ENCODE data around the gene TUBB4B.
"Not testable (repeated sequence)": the region's sequence is repeated elsewhere in the genome, so short reads cannot be mapped to it uniquely, and the experiment has no call there.

TUBB4B gene

DNA sequence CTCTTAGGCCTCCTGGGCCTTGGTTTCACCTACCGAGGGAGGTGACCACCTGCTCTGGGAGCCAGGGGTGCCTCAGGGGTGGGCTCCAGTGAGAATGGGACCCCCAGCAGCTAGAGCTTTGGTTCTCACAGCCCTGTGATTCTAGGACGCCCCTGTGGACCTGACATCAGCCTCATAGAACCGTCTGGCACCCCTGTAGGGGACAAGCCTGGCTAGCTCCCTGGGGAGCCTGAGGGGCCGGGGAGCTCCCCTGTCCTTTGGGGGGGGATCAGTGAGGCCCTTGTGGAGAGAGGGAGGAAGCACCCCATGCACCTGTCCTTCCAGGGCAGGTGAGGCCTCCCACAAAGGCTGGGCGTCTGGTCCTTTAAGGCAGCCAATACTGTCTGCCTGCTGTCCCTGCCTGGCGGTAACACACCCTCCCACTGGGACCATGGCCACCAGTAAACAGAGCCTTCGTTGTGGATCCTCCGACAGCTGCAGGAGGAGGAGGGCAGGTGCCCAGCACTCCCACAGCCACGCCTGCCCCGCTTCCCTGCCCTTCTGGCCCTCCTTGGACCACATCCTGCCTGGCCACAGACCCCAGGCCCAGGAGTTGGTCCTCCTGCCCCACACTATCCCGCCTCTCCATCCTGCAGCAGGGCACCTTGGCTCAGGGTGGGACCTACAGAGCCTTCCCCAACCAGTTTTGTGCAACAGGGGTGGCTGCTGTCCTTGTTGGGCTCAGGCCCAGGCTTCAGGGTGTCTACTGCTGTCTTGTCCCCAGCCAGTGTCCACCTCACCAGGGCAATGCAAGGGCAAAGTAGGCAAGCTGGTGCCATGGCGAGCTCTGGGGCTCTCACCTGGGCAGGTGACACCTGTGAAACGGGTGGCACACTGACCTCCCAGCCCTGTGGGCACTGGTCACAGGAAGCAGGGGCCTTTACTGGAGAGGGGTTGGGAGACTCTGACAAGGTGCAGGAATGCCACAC lies 3.0 kb upstream of the TUBB4B start:
- no peak for DNase-seq

DNA sequence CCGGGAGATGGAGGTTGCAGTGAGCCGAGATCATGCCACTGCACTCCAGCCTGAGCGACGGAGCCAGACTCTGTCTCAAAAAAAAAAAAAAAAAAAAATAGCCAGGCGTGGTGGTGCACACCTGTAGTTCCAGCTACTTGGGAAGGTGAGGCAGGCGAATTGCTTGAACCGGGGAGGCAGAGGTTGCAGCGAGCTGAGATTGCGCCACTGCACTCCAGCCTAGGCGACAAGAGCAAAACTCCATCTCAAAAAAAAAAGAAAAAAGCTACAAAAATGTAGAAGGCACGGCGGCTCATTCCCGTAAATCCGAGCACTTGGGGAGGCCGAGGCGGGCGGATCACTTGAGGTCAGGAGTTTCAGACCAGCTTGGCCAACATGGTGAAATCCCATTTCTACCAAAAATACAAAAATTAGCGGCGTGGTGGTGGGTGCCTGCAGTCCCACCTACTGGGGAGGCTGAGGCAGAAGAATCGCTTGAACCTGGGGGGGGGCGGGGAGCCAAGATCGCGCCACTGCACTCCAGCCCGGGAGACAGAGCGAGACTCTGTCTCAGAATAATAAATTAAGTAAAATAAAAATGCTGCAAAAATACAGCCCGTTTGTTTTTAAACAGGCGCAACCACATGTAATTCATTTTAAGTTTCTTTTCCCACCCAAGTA lies 1.4 kb upstream of the TUBB4B start:
- not testable (repeated sequence) for DNase-seq

DNA sequence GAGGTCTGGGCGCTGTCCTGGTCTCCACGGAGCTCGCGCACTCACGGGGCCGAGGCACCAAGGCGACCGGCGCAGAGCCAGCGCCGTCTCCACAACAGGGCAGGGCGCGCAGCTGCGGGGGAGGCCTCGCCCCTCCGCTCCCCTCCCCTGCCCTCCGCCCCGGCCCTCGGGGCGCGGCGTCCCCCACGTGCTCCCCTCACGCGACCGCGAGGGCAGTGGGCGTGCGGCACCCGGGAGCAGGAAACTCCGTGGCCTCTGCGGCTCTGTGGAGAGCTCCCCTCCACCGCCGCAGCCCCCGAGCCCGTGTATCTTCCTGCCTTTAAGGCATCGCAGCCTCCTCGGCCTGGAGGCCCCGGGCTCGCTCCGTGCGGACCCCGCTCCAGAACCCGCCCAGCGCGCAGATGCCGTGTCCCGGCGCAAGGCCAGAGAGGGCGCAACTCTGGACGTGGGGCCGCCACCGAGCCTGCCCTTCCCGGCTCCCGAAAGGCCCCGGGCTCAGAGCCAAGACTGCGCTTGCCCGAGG lies 708 bp upstream of the TUBB4B start:
- peak; percentile 66 for DNase-seq

DNA sequence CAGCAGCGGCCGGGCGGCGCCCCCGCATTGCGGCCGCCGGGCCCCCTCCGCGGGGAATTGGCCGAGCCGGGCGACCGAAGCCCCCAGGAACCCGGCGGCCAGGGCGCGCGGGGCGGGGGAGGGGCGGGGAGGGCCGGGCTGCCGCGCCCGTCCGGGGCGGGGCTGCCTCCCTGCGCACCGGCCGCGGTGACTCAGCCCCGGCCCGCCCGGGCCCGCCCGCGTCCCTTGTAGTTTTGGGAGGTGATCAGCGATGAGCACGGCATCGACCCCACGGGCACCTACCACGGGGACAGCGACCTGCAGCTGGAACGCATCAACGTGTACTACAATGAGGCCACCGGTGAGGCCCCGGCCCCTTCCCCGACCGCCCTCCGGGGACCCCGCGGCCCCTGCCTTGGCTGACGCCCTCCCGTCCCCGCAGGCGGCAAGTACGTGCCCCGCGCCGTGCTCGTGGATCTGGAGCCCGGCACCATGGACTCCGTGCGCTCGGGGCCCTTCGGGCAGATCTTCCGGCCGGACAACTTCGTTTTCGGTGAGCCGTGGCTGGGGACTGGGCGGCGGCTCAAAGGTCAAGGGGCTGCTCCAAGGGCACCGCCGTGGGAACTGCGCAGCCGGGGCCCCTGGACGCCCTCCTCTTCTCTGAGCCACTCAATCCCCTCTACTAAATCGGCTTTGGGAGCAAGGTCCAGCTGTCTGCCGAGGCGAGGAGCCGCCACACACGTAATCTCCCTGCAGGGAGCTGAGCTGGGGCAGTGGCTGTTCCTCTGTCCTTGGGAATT lies 592 bp downstream of the TUBB4B start:
- DNase-seq: peak; percentile 78

DNA sequence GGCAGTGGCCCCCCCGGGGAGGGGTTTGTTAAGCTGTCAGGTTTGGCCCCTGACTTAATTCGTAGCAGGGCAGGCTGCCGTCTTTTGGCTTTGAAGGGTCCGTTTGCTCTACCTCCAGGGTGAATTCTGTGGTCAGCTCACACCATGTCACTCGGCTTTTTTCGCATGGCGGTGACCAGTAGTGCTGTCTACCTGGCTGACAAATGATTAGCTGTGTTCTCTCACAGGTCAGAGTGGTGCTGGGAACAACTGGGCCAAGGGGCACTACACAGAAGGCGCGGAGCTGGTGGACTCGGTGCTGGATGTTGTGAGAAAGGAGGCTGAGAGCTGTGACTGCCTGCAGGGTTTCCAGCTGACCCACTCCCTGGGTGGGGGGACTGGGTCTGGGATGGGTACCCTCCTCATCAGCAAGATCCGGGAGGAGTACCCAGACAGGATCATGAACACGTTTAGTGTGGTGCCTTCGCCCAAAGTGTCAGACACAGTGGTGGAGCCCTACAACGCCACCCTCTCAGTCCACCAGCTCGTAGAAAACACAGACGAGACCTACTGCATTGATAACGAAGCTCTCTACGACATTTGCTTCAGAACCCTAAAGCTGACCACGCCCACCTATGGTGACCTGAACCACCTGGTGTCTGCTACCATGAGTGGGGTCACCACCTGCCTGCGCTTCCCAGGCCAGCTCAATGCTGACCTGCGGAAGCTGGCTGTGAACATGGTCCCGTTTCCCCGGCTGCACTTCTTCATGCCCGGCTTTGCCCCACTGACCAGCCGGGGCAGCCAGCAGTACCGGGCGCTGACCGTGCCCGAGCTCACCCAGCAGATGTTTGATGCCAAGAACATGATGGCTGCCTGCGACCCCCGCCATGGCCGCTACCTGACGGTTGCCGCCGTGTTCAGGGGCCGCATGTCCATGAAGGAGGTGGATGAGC lies 1.4 kb downstream of the TUBB4B start:
- DNase-seq: no peak

DNA sequence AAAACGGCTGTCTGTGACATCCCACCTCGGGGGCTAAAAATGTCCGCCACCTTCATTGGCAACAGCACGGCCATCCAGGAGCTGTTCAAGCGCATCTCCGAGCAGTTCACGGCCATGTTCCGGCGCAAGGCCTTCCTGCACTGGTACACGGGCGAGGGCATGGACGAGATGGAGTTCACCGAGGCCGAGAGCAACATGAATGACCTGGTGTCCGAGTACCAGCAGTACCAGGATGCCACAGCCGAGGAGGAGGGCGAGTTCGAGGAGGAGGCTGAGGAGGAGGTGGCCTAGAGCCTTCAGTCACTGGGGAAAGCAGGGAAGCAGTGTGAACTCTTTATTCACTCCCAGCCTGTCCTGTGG lies 2.2 kb downstream of the TUBB4B start:
- not testable (repeated sequence) for DNase-seq

DNA sequence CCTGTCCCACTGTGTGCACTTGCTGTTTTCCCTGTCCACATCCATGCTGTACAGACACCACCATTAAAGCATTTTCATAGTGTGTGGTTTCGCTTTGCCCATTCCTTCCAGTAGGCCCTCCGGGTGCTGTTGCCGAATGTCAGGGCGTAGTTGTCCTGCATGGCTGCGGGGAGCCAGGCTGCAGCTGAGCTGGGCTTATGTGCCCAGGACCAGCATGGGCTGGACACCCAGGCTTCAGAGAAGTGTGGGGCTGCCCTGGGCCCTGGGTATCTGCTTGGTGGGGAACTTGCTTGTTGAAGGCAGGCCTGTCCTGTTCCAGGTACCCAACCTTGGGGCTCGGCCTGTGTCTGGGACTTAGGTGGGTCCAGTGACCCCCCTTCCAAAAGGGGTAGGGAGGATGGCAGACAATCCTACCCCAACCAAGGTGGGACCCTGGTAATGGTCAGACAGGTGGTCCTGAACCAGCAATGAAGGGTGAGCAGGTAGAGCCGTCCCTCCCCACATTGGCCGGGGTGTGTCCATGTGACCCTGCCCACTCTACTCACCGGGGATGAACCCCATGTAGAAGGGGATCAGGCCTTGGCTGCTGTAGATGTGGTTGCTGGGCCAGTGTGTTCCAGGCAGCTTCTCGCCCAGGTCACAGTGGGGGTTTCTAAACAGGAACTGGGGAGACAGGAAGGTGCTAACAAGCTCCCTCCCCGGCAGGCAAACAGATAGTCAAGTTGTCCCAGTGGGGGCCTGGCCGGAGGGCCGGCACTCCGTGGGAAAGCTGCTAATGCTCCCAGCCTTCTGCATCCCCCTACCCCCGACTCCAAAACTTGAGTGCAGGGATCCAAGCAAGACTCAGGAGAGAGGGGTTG lies 2.8 kb downstream of the TUBB4B start:
- DNase-seq: no peak

DNA sequence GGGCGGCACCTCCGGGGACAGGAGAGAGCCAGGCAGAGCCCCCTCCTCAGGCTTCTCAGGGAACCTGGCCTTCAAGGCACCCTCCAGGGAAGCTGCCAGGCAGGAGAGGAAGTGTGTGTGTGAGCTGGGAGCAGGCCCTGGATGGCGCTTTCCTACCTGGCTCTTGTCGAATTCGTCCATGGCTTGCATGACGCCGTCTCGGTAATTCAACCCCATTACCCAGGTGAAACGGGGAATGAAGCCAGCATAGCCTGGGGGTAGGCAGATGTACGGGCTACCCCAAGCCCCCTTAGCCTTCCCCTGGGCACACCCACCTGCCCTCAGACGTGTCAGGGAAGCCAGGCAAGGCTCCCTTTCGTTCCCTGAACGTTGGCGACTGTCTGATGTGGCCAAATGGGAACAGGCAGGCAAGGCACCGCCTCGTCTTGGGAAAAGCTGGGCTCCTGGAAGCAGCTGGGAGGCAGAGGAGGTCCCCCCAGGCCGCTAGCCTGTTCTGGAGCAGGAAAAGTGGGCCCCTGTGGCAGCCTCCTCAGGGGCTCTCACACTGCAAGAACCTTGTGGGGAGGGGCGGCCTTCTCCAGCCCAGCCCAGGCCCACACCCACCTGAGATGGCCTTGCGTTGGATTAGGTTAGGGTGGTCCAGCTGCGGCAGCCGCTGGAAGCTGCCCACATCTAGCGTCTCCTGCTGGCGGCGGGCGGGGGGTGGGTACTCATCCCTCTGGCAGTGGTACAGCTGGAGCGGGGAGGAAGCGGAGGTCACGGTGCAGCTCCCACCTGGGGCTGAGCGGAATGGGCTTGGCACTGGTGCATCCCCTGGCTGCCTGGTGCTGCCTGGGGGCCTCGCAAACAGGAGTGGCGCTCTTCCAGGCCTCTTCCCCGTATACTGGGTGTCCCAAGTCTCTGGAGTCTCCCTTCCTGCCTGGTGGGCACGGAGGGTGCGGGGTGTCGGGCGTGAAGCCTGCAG lies 3.7 kb downstream of the TUBB4B start:
- no peak for DNase-seq

DNA sequence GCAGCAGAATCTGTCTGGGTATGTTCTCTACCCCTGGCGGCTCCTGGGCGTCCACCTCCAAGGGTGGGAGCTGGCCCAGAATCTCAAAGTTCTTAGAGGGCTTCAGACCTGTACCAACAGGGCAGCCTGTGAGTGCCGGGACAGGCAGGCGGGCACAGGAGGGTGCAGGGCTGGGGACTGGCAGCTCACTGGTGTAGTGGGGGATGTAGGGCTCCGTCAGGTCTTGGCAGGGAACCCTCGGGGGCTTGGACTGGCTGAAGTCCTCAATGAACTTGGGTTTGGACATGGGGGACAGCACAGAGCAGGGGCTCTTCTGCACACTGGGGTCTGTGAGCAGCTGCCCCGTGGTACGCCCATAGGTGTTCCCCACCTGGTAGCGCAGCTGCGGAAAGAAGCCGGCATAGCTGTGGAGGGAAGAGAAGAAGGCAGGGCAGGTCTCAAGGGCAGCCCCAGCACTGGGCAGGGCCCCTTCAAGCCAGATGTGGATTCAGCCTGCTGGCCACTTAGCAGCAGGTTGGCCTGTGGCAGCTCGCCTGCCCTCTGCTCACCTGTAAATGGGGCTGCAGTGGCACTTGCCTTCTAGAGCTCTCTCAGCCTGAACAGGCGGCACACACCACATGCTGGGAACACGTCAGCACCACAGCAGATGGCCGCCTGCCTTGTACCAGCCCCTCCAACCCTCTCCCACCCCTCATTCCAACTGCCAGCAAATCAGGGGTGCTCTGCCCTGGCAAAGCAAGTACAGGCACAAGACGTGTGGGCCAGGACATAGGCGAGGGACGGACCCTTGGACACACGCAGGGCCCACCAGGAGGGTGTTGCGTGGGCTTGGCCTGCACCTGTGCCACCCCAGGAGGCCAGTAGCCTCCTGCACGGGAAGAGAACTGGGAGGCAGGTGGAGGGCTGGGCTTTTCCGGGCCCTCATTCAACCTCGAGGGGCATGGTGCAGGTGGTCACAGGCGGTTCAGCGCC lies 4.6 kb downstream of the TUBB4B start:
- DNase-seq: no peak

DNA sequence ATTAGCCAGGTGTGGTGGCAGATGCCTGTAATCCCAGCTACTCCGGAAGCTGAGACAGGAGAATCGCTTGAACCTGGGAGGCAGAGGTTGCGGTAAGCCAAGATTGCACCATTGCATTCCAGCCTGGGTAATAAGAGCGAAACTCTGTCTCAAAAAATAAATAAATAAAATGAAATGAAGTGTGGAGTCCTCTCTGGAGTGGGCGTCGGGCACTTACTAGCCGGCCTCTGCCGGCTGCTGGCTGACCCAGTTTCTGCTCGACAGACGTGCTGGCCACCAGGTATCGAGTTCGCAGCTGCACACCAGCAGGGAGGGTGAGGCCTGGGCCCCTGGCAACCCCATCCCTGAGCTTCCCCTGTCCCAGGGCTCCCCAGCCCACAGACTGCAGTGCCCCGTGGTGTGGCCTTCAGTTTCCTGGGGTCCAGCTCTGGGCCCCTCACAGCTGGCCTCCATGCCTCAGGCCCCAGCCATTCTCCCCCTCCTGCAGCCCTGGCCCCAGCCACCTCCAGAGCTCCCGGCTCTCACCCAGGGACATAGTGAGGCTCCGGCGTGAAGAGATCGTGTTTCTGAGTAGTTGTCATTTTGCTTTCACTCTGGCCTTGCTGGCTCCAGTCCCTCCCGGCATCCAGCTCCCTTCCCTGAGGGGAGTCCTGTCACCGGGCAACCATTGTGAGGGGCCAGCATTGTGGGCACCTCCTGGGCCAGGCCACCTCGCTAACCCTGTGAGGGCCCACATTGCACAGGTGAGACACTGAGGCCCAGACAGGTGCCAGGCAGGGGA lies 6.2 kb downstream of the TUBB4B start:
- no peak for DNase-seq

DNA sequence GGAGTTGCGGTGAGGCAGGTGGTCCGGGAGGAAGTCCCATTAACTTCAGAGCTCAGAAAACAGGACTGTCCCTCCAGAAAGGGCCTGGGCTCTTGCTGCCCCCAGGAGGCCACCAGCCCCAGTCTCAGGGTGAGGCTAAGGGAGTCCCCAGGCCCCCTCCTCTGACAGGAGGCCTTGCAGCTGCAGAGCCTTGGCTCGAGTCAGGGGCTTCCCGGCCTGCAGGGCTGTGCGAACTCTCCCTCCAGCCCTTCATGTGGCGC lies 6.8 kb downstream of the TUBB4B start:
- no peak for DNase-seq

DNA sequence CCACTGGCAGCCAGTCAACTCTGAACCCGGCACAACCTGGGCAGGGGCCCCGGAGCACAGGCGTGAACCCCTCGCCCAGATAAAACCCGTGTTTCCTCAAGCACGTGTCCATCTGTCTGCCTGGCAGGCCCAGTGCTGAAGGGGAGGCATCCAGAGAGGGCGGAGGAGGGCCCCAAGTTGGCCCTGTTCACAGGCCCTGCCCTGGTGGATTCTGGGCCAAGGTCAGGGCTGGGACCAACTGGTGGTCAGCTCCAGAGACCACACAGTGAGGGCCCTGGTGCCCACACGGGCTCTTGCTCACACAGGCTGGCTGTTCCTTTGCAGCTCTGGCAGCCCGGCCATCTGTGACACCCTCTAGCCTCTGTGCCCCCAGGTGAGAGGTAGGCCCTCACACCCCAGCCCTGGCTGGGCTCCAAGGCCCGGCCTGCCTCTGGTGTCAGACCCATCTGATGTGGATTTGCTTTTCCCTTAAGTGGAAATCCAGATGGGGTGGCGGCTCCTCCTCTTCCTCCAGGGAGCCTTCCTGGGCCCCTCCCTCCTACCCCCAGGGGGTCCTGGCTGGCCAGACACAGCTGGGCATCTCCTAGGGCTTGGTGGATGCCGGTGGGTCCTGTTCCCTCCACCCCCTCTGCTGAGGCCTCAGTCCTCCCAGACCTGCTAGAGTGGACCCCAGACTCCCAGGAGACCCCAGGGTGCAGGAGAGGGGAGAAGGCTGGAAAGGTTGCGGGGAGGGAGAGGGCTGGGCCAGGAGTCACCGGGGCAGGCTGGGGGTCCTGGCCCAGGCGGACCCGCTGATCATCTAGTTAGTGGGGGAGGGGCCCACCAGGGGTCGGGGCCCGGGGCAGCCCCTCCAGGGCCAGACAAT lies 9.5 kb downstream of the TUBB4B start:
- no peak for DNase-seq

DNA sequence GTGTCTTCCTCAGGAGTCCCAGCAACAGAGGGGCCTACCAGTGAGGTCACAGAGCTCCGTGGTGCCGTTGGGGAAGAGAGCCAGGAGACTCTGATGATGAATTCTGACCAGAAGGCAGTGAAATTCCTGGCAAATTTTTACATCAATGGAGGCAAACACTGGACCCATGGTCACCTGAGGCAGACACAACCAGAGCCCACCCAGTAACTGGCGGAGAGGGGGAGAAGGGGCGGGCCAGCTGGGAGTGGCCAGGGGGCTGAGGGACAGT lies 10.0 kb downstream of the TUBB4B start, which contains the start of gene STPG3:
STPG3 (plus strand) TSS at position 93 of the 268 bp plus-strand sequence; CDS start at position 94, 1 bp downstream.
- no peak for DNase-seq

DNA sequence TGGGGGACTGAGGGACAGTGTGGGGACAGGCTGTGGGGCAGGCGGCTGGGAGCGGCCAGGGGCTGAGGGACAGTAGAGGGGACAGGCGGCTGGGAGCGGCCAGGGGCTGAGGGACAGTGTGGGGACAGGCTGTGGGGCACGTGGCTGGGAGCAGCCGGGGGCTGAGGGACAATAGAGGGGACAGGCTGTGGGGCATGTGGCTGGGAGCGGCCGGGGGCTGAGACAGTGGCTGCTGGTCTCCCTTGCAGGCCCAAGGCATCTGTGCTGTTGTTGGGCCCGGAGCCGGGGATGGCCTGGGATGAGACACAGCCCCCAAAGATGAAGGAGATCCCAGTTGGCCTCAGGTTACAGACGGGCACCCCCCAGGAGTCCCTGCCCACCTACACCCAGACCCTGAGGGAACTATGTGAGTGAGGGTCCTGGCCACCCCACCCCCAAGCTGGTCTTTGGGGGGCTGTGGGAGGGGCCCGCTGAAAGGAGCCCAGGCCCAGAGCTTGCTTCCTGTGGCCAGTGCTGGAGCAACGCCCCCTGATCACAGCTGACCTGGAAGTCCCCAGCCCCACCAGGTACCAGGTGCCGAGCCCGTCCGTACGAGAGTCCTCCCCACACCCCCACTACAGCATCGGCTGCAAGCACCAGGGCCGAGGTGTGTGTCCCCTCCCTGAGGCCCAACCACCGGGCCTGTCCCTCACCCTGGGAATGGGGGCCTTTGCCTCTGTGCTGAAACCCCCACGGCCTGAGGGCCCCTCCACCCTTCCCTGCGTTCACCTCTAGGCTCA lies 10.6 kb downstream of the TUBB4B start:
- no peak for DNase-seq

DNA sequence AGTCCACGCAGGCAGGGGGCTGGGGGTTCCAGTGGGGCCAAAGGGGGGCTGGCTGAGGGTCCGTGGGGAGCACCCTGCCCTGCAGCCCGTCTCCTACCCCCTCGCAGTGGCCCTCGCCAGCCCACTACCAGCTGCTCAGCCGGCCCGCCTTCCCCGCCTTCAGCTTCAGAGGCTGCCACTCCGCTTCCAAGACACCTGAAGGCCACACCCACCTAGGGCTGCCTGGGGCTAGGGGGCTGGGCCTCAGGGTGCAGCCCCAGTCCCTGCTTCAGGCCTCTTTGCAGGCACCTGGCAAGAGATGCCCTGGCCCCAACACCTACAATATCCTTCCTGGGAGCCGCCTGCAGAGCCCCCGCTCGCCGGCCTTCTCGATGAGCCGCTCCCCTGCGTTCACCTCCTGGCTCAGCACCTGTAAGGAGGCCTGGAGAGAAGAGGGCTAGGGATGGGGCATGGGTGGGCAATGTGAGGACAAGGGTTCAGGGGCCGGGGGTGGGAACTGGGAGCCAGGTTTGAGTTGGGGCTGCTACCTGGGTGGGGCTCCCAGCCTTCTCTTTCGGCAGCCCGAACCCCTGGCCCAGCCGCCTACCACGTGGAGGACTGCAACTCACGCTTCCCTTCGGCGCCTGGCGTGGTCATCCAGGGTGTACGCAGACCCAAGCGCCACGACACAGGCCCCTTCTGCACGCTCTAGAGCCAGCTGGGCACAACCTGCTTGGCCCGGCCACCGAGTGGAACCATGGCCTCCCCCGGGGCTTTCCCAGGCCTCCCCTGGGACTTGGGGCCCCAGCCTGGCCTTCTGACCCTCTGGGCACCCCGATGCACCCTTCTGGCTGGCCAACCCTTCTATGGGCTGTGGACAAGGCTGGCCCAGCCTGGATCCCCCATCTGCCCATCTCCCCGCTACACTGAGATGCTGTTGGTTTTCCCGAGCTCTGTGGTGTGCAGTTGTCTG lies 11.7 kb downstream of the TUBB4B start:
- DNase-seq: no peak
